ENCODE measurements around the gene POP4.

DNA sequence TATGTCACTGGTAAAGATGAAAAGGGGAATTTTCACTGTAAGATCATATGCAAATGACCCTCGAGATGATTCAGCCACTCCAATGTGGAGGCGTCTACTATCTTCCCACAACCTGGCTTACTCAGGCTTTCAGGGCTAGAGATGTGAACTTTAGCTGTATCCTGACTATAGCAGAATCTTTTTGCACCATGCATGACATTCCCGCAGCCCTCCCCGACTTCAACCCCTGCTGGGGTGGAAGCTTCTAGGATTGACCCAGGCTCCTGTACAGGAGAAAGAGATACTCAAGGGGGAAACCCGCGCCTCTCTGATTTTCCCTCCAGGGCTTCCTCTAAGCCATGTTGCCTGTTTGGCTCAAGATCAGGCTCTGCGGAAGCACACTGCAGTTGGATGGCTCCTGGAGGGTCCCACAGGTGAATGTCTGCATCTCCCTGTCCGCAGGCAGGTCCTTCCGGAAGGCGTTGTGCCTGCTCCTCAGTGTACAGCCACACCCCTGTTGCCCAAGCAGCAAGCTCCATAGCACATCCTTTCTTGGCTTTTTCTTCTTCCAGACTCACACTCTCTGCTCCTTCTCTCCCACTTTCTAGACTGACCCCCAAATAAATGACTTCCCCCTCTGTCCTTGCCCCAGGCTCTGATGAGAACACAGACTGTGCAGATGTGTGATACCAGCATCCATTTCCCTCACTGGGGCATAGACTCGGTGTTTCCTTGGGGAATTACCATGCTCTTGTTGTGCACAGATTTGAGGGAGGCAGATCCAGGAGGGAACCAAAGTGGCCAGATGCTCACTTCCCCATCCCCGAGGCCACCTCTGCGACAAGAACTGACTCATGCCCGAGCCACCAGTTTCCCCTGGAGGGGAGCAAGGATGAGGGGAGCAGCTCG is 29.1 kb upstream of the POP4 start:
- TF ChIP-seq, protein P1, sequence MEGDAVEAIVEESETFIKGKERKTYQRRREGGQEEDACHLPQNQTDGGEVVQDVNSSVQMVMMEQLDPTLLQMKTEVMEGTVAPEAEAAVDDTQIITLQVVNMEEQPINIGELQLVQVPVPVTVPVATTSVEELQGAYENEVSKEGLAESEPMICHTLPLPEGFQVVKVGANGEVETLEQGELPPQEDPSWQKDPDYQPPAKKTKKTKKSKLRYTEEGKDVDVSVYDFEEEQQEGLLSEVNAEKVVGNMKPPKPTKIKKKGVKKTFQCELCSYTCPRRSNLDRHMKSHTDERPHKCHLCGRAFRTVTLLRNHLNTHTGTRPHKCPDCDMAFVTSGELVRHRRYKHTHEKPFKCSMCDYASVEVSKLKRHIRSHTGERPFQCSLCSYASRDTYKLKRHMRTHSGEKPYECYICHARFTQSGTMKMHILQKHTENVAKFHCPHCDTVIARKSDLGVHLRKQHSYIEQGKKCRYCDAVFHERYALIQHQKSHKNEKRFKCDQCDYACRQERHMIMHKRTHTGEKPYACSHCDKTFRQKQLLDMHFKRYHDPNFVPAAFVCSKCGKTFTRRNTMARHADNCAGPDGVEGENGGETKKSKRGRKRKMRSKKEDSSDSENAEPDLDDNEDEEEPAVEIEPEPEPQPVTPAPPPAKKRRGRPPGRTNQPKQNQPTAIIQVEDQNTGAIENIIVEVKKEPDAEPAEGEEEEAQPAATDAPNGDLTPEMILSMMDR (IDR thresholded peaks at IDR 0.05), result no peak
- TF ChIP-seq, protein P2, sequence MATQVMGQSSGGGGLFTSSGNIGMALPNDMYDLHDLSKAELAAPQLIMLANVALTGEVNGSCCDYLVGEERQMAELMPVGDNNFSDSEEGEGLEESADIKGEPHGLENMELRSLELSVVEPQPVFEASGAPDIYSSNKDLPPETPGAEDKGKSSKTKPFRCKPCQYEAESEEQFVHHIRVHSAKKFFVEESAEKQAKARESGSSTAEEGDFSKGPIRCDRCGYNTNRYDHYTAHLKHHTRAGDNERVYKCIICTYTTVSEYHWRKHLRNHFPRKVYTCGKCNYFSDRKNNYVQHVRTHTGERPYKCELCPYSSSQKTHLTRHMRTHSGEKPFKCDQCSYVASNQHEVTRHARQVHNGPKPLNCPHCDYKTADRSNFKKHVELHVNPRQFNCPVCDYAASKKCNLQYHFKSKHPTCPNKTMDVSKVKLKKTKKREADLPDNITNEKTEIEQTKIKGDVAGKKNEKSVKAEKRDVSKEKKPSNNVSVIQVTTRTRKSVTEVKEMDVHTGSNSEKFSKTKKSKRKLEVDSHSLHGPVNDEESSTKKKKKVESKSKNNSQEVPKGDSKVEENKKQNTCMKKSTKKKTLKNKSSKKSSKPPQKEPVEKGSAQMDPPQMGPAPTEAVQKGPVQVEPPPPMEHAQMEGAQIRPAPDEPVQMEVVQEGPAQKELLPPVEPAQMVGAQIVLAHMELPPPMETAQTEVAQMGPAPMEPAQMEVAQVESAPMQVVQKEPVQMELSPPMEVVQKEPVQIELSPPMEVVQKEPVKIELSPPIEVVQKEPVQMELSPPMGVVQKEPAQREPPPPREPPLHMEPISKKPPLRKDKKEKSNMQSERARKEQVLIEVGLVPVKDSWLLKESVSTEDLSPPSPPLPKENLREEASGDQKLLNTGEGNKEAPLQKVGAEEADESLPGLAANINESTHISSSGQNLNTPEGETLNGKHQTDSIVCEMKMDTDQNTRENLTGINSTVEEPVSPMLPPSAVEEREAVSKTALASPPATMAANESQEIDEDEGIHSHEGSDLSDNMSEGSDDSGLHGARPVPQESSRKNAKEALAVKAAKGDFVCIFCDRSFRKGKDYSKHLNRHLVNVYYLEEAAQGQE (IDR thresholded peaks at IDR 0.05; ENCODE audit: insufficient read depth in 1 of 2, low read depth in 2 of 2, low read length in 1 of 2), result no peak

Data from Panc1 (cell line).